ENCODE data around the gene VSTM4.

Gene VSTM4

DNA sequence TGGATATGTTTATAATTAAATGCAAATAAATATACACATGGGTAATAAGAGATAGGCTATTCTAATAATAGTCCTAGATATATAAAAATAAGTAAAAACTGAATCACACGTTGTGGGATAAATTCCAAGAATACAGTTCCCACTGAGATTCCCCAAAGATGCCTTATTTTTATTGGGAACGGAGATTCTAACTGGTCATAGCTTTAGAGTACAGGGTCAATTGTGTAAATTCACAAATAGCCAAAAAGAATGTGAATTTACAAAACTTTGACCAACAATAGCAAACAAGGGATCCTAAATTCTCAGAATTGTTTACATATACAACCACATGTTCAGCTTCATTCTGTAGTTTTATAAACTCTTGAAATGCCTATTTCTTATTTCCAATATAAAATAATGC lies 65.0 kb downstream of the VSTM4 start:
- TF ChIP-seq, protein P1, sequence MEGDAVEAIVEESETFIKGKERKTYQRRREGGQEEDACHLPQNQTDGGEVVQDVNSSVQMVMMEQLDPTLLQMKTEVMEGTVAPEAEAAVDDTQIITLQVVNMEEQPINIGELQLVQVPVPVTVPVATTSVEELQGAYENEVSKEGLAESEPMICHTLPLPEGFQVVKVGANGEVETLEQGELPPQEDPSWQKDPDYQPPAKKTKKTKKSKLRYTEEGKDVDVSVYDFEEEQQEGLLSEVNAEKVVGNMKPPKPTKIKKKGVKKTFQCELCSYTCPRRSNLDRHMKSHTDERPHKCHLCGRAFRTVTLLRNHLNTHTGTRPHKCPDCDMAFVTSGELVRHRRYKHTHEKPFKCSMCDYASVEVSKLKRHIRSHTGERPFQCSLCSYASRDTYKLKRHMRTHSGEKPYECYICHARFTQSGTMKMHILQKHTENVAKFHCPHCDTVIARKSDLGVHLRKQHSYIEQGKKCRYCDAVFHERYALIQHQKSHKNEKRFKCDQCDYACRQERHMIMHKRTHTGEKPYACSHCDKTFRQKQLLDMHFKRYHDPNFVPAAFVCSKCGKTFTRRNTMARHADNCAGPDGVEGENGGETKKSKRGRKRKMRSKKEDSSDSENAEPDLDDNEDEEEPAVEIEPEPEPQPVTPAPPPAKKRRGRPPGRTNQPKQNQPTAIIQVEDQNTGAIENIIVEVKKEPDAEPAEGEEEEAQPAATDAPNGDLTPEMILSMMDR (conservative IDR thresholded peaks at IDR 0.05; ENCODE audit: low read depth, low read length), result no peak
- DNase-seq (ENCODE audit: low read depth), result no peak
- H3K4me3 ChIP-seq (ENCODE audit: low read depth, low read length), result no peak overlapping the region

DNA sequence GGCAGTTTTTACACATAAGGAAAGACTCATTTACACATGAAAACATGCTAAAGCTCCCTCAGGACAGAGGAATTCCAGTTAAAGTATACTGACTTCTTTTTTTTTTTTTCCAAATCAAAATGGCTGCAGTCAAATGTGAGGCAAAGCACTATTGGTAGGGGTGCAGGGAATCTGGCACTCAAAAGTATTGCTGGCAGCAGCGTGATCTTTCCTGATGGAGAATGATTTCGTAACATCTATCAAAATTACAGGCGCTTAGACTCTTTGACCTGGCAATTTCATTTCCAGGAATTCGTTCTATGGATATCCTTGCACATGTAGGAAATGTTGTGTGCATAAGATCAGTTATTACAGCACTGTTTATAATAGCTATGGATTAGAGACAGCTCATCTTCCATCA lies 65.7 kb downstream of the VSTM4 start:
- DNase-seq (ENCODE audit: low read depth), result no peak
- no peak overlapping the region for H3K4me3 ChIP-seq (ENCODE audit: low read depth, low read length)
- TF ChIP-seq, protein P1 (conservative IDR thresholded peaks at IDR 0.05; ENCODE audit: low read depth, low read length), result no peak

- TF ChIP-seq, protein P1 (conservative IDR thresholded peaks at IDR 0.05; ENCODE audit: low read depth, low read length), result no peak
- H3K4me3 ChIP-seq (ENCODE audit: low read depth, low read length), result no peak overlapping the region
- DNase-seq (ENCODE audit: low read depth), result no peak
These were observed 68.1 kb downstream of the VSTM4 start for GRCh38 chr10:49047128-49047639.

GRCh38 chr10:49044293-49045193 lies 70.8 kb downstream of the VSTM4 start:
- DNase-seq (ENCODE audit: low read depth), result no peak
- H3K4me3 ChIP-seq (ENCODE audit: low read depth, low read length), result no peak overlapping the region
- TF ChIP-seq, protein P1 (conservative IDR thresholded peaks at IDR 0.05; ENCODE audit: low read depth, low read length), result no peak

GRCh38 chr10:49040601-49041000 lies 74.7 kb downstream of the VSTM4 start:
- no peak overlapping the region for H3K4me3 ChIP-seq (ENCODE audit: low read depth, low read length)
- no peak for DNase-seq (ENCODE audit: low read depth)
- TF ChIP-seq, protein P1 (conservative IDR thresholded peaks at IDR 0.05; ENCODE audit: low read depth, low read length), result no peak

DNA sequence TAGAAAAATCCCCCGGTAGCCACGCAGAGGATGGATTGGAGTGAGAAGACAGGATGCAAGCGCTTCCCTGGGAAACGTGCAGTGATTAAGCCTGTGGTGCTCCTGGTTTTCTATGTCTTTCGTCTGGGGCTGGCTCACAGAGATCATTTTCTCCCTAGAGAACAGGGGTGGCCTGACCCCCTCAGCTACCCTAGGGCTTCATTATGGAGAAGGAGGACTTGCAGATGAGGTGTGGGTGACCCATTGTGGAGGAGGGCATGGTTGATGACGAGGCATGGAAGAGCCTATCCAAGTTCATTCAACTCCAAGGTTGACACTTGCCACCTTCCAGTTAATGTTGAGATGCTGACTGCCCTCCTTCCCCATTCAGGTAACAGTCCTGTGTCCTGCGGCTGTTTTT lies 75.9 kb downstream of the VSTM4 start:
- TF ChIP-seq, protein P1 (conservative IDR thresholded peaks at IDR 0.05; ENCODE audit: low read depth, low read length), result no peak
- H3K4me3 ChIP-seq (ENCODE audit: low read depth, low read length), result no peak overlapping the region
- DNase-seq (ENCODE audit: low read depth), result no peak

DNA sequence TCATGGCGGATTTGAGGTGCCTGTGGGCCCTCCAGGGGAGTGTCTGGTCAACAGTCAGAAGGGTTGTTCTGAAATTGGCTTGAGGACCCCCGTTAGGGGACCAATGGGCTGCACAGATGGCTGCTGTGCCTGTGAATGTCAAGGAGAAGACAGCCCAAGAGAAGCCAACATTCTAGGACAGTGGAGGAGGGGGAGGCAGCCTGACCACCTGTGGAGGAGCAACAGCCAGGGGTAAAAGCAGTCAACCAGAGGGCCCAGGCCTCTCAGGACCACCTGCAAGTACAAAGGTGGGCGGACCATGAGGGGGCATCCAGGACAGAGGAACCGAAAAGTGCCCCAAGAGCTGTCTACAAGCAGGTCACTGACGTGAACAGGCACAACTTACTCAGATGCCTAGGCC lies 76.6 kb downstream of the VSTM4 start:
- no peak for DNase-seq (ENCODE audit: low read depth)

More for the DNA sequence above, 76.6 kb downstream of the VSTM4 start:
- TF ChIP-seq, protein P1 (conservative IDR thresholded peaks at IDR 0.05; ENCODE audit: low read depth, low read length), result no peak
- H3K4me3 ChIP-seq (ENCODE audit: low read depth, low read length), result no peak overlapping the region
